SK-N-DZ (cell line): Measurements from ENCODE around the gene B4GALNT2. TPM values are rescaled to one million over a fixed set of nuclear protein-coding genes. Genes with fewer than 3 reads are reported as not detected.
"Not testable (repeated sequence)": the region's sequence is repeated elsewhere in the genome, so short reads cannot be mapped to it uniquely, and the experiment has no call there.

Experiments
- DNase-seq: peaks from one replicate; pipeline ENCODE4 v3.0.0-alpha.2; 2015; ENCODE audit warnings: low spot score
- polyA plus RNA-seq, 2 experiments: library from polyadenylated mRNA; depleted of rRNA; stranded (reverse); fragments of >200 nt; gene quantifications; 2 replicates each; pipeline ENCODE4 v1.2.3, GENCODE V29; 2014

Gene B4GALNT2, protein sequence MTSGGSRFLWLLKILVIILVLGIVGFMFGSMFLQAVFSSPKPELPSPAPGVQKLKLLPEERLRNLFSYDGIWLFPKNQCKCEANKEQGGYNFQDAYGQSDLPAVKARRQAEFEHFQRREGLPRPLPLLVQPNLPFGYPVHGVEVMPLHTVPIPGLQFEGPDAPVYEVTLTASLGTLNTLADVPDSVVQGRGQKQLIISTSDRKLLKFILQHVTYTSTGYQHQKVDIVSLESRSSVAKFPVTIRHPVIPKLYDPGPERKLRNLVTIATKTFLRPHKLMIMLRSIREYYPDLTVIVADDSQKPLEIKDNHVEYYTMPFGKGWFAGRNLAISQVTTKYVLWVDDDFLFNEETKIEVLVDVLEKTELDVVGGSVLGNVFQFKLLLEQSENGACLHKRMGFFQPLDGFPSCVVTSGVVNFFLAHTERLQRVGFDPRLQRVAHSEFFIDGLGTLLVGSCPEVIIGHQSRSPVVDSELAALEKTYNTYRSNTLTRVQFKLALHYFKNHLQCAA
- polyA plus RNA-seq (2014; cell fraction: cytosol; rRNA removed): not detected in 2 replicates
- polyA plus RNA-seq (2014; cell fraction: nucleus; rRNA removed): not detected in 2 replicates

DNA sequence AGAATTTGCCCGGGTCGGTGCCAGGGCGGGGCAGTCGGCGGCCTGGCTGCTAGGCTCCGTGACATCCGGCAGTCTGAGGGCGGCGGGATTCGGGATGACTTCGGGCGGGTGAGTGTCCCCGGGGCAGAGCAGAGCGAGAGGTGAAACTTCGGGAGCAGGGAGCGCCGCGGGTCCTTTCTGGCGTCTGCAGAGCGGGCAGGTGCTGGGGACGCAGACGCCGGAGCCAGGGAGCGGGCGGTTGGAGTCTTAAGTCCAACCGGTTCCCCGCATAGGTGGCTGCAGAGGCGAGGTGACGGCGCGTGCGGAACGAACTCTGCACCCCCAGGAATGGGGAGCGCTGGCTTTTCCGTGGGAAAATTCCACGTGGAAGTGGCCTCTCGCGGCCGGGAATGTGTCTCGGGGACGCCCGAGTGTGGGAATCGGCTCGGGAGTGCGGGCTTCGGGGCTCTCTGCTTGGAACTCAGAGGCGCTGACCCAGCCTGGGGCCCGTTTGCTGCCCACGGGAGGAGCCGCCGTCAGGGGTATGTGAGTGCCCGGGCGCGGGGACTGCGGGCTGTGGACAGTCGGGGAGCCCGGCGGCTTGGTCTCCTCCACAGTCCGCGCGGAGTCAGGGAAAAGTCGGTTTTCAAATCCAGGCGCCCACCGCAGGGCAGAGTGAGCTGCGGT, at the start of gene B4GALNT2:
Gene B4GALNT2 (plus strand): TSS at position 71 of the 666 bp plus-strand sequence. CDS start 24 bp downstream, at position 95.
- DNase-seq: no peak

DNA sequence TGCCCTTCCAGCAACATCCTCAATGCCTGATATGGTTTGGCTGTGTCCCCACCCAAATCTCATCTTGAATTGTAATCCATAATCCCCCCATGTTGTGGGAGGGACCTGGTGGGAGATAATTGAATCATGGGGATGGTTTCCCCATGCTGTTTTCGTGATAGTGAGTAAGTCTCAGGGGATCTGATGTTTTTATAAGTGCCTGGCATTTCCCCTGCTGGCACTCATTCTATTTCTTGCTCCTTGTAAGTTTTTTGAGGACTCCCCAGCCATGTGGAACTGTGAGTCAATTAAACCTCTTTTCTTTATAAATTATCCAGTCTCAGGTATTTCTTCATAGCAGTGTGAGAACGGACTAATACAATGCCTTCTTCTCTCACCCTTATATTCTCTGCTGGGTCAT, 47.5 kb upstream of the B4GALNT2 start:
- DNase-seq: not testable (repeated sequence)

DNA sequence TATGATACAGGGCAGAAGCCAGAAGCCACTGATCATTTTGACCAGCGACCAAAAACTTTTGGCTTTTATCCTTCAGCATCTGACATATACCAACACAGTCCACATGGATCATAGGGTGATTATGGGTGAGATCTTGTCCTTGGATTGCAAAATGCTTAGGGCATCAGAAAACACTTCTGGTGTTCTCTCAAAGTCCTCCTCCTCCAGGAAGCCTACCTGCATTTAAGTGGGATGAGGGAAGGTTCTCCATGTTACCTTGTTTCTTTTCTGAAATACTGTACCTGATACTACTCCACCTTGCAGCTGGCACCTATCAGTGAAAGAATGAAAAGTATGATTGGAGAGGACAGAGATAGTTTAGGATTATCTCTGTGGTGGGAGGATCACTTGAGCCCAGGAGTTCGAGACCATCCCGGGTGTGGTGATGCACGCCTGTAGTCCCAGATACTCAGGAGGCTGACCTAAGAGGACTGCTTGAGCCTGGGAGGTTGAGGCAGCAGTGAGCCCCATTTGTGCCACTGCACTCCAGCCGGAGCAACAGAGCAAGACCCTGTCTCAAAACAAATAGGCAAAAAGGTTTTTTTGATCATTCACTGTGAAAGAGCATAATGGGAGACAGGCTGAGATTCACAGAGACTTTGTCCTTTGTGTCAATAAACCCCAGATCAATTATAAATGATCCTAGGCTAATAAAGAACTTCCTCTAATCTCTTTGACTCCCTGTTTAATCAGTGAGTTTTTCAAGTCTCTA, 46.8 kb upstream of the B4GALNT2 start:
- DNase-seq: no peak

DNA sequence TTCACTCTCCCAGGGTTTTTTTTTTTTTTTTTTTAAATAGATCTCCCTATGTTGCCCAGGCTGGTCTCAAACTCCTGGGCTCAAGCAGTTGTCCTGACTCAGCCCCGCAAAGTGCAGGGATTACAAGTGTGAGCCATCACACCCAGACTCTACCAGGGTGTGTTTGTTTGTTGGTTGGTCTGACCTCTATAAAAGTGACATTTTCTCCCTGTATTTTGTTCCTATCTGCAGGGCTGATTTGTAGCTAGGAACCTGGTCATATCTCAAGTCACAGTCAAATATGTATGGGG, 46.3 kb upstream of the B4GALNT2 start:
- no peak for DNase-seq

DNA sequence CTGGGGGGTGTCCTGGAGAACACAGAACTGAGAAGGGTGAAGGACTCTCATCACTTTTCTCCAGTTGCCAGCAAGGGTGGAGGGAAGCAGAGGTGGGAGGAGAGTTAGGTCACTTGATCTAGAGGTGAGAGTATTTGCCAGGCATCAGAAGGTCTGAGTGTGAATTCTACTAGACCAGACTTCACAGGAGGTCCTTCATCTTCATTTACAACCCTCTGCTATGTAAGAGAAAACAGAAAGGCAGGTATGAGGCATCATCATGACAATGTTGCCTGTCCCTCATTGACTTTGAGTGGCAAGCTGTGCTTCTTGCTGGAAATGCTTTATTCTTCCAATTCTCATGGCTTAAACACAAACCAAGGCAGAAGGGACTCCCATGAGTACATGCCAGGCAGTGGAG, 45.9 kb upstream of the B4GALNT2 start:
- no peak for DNase-seq

DNA sequence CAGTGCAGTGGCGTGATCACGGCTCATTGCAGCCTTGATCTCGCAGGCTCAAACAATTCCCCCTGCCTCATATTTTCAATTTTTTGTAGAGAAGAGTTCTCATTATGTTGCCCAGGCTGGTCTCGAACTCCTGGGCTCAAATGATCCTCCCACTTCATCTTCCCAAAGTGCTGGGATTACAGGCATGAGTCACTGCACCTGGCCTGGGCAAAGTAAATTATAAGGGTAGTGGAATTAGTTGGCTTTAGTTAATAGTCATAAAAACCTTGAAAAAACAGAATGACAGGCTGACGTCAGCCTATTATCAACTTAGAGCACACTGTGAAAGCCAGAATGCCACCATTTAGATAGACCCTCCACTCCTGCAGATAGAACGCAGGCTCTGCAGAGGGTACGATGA, 43.5 kb upstream of the B4GALNT2 start:
- DNase-seq: no peak

DNA sequence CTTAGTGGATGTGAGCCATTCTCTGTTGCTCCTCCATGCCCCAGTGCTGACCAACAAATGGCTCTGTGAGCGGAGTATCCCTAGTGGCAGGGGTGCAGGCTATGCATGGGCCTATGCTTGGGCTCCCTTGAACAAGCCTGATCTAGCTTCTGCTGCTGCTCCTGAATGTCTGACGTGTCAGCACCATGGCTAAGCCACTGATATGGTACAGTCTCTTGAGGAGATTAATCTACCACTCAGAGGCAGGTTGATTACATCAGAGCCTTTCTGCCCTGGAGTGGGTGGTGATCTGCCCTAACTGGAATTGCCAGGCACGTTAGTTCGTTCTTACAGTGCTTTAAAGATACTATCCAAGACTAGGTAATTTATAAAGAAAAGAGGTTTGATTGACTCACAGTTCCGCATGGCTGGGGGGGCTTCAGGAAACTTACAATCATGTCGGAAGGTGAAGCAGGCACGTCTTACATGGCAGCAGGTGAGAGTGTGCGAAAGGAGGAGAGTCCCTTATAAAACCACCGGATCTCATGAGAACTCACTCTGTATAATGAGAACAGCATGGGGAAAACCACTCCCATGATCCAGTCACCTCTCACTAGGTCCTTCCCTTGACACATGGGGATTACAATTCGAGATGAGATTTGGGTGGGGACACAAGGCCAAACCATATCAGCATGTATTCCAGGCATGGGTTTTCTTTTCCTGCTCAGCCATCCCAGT, 41.5 kb upstream of the B4GALNT2 start:
- DNase-seq: no peak

DNA sequence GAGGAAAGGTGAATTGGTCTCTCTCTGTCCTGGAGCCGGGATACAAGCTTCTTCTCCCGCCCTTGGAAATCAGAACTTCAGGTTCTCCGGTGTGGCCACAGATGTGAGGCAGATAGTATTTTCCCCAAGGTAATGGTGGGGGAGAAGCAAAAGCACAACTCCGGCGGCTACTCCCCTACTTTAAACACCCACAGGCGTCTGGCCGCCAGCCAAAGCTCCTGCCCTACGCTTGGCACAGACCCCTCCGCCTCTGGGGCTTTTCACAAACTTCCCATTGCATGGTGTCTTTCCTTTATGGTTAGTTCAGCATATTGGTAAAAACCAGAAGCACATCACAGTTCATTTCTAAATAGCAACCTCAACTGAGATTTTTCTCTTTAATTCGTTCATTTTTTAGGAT, 39.4 kb upstream of the B4GALNT2 start:
- DNase-seq: no peak

DNA sequence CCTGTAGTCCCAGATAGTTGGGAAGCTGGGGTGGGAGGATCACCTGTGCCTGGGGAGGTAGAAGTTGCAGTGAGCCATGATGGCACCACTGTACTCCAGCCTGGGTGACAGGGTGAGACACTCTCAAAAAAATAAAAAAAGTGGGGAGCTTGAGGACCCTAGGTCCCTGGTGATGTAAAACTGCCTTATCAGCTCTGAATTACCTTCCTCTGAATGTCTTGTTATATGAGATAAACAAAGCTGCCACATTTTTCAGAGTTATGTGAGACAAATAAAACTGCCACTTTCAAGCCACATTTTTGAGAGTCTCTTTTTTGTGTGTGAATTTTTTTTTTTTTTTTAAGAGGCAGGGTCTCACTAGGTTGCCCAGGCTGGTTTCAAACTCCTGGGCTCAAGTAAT, 32.0 kb upstream of the B4GALNT2 start:
- no peak for DNase-seq

DNA sequence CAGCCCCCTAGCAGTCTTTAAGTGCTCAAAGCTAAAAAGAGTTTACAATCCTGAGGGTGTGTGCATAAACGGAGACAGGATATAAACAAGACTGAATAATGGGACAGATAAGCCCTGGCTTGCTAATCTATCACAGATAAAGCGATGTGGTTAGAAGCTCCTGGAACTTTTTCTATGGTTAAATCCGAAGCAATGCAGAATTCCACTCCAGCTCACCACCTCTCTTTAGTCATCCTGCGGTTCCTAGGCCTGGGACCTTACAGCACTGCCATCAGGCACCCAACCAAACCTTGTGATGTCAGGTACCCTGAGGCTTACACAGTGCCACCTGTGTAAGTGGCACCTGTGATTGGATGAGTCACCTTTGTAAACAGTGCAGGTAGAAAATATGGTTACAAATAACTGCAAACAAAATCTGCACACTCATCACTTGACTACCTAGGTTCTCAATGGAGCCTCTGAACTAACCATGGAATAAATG, 31.5 kb upstream of the B4GALNT2 start:
- DNase-seq: no peak

DNA sequence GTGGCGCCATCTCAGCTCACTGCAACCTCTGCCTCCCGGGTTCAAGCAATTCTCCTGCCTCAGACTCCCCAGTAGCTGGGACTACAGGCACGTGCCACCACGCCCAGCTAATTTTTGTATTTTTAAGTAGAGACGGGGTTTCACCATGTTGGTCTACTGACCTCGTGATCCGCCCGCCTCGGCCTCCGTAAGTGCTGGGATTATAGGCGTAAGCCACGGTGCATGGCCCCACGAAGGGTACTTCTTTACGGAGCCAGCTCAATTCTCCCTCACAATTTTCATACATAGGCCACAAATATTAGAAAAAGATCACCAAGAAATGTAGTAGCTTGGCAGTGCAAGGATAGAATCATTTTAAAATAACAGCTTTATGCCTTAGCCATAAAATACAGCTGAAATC, 29.2 kb upstream of the B4GALNT2 start:
- DNase-seq: not testable (repeated sequence)

DNA sequence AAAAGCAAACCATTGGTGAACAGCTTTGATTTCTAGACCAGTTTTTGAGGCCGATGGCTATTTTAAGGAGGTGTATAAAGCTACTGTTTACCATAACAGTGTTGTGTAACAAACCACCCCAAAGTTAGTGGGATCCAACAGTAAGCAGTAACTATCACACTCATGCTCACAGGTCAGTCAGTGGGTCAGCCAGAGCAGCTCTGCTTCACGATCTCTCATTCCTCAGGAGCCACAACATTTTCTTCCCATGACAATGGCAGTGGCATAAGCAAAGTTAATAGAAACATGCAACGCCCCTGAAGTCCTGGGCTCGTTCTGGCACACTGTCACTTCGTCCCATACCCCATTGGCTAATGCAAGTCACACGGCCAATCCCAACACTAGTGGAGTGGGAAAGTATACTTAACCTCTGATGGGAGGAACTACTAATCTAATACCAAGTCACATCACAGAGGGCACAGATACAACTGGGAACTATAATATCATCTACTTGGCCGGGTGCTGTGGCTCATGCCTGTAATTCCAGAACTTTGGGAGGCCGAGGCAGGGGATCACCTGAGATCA, 28.0 kb upstream of the B4GALNT2 start:
- DNase-seq: no peak

DNA sequence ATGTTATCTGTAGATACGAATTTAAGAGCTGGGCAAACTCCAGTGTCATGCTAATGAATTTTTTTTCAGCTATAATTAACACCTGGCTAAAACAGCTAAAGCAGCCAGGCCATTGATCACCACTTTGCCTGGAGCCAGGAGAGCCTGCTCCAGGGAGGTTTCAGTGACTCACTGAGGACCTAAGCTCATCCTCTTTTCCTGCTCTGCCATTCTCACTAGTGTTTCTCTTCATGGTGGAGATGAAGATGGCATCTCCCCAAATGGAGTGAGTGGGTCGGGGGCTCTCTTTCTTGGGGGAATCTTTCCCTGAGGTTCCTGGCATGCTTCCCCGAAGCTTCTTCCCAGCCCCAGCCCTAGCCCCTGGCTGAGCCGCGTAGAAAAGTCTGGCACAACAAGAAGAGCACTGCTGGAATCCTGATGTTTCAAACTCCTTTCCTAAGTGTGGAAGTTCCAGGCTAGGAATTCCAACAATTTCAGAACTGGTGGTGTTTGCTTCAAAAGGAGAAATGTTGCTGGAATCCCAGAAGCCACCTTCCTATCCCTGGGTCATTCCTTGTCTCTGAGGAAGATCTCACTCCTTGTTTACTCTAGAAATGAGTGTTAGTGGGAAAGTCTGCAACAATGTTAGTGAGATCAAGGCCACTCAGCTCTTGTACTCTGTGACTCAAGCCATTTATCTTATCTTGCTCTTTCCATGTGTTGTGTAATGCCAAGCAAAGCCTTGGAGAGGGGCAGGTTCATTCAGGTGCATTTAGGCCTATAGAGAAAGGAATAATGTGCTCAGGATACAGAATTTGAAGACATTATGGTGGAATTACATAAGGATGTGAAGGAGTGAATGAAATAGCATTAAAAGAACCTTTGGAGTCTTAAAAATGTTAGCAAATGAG, 26.0 kb upstream of the B4GALNT2 start:
- DNase-seq: no peak

DNA sequence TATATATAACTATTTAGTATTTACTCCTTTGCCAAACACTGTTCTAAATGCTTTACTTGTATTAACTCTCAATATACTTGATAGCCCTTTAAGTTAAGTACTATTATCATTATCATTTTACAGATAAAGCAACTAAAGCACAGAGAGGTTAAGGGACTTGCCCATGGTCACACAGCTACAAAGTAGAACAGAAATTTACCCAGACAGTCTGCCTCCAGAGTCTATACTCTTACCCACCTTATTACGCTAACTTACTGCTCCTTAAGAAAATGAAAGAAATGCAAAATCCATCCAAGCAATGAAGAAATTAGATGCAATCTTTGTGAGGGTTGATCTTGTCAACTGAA, 25.4 kb upstream of the B4GALNT2 start:
- DNase-seq: no peak

DNA sequence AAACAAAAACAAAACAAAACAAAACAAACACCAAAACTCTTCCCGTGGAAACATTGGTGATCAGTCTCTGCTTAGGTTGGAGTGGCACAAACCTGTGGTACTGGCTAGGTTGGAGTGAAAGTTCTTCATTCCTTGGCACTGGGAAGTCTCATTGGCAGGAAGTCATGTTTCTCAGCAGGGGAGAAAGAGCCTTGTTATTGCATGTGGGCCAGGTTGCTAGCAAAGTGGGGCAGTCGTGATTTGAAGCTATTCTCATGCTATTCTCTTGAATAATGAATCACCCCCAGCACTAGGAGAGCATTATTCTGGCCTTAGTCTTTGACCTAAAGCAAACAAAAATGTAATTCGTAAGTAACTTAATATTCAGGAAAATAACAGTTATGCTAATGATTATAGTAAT, 24.3 kb upstream of the B4GALNT2 start:
- DNase-seq: no peak

DNA sequence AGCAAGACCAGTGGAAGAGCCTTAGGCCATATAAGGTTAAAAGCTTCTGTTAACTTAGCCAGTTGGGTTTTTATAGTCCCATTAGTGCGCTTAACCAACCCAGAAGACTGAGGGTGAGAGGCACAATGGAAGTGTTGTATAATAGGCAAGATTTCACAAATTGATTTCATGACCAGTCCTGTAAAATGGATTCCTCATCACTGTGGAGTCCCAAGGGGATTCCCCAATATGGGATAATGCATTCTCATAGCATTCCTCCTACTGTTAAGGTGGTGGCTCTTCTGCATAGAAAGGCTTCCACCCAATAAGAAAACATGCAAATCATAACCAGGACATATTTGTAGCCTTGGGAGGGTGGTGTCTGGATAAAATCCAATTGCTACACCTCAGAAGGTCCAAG, 22.1 kb upstream of the B4GALNT2 start:
- DNase-seq: no peak

DNA sequence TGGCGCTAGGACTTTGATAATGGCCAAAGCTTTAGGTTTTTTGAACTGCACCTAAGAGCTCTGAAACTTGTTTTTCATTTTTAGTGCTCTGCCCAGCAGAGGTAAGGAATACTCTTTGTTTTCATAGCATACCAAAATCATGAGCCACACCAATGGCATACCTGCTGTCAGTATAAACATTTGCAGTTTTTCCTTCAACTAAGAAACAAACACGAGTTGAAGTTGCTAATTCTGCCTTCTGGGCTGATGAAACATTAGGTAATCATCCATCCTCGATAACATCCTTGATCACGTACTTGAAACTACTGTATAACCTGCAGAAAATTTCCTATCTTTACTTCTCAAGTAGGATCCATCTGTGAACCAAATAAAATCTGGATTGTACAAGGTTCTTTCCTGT, 20.6 kb upstream of the B4GALNT2 start:
- no peak for DNase-seq

DNA sequence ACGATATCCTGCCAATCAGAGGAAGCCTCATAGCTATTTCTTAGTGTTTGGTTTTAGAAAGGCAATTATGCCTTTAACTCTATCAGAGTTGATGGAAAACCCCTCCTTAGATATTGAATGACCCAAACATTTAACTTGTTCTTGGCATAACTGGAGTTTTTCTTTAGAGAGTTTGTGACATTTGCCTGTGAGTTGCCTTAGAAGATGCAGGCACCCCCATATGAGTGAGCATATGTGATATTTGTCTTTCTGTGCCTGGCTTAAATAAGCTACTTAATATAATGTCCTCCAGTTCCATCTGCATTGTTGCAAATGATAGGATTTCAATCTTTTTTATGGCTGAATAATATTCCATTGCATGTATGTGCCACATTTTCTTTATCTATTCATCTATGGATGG, 19.6 kb upstream of the B4GALNT2 start:
- DNase-seq: no peak

DNA sequence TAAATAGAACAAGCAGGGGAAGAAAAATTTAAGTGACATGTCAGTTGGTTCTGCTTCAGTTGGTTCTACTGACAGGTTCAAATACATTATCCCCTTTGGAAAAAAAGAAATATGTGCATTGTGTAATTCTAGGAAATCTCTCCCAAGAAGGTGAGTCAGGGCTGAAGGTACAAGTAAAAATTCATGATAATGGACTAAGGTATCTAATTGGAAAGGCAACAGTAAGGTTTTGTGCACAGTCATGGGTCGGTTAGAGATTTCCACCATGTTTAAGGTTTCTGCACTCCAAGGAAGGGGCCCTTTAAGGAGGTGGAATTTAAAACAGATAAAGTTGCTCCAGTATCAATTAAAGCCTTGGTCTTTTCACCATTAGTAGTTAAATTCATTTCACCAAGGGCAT, 17.9 kb upstream of the B4GALNT2 start:
- no peak for DNase-seq

DNA sequence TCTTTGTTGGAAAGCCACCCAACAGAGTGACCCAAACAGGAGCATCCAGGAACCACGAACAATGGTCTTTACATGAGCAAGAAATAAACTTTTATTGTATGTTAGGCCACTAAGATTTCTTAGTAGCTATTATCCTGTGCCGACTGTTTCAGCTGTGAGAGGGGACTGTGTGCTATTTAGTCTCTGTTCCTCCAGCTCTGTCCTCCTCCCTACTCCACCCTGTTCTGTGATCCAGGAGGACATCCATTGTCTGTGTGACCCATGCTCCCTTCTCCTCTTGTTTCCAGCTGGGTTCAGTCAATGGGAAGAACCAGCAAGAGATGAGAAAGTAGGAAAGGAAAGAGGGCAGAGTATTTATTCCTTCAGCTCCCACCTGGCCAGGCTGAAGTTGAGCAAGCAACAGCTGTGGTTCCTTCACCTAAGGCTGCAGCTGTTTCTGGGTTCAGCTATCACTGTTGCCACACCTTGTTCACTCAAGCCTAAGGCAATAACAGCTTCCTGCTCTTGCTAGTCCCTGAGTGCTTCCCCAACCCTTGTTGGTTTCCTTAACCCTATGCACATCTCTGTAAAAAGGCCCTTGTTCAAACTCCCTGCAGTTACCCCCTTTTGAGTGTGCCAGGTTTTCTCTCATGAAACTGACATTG, 14.9 kb upstream of the B4GALNT2 start:
- DNase-seq: no peak
